Loucy (cell line): Measurements from ENCODE around the gene VIPR2.

Source experiments
- CTCF ChIP-seq: fragments of 200-600 bp; sonication (generic); conservative IDR thresholded peaks from 2 replicates; pipeline ENCODE4 v1.5.1; 2014; ENCODE audit warnings: mild to moderate bottlenecking, antibody characterized with exemption, low read length
- EZH2phosphoT487 ChIP-seq: fragments of 200-600 bp; IDR thresholded peaks from 2 replicates; pipeline ENCODE4 v1.6.1; 2018; ENCODE audit warnings: antibody characterized with exemption, mild to moderate bottlenecking, moderate library complexity, borderline replicate concordance

GRCh38 chr7:158999496-158999895 lies 145.2 kb downstream of the VIPR2 start:
- no peak for TF ChIP-seq EZH2phosphoT487
- no peak for TF ChIP-seq CTCF
